ENCODE results near the gene HES5. TPM values are rescaled to one million over a fixed set of nuclear protein-coding genes. Genes with fewer than 3 reads are reported as not detected.
"Not testable (repeated sequence)": the region's sequence is repeated elsewhere in the genome, so short reads cannot be mapped to it uniquely, and the experiment has no call there.

The HES5 gene
- total and polyA plus RNA-seq, 5 donors from 2014 or later: not detected

DNA sequence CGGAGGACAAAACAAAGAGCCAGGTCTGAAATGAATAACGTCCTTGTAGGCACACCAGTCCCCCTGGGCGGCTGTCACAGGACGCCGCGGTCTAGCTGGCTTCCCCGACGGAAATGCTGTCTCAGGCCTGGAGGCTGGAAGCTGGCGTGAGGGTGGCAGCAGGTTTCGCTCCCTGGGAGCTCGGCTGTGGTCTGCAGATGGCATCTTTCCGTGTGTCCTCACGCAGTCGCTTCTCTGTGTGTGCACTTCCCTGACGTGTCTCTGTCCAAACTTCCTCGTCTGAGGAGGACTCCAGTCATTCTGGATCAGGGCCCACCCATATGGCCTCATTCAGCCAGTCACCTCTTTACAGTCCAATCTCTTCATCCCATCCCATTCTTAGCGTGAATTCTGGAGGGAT is 40.3 kb upstream of the HES5 start:
- ATAC-seq (ENCODE audit: low read depth in 2 of 2) (no peak), DNase-seq (no peak)
- peaks cover 0 to 9% (median 7%) of the 10 kb centered on the region in 7 donors for H3K9me3 Mint-ChIP-seq
- Histone ChIP-seq H3K9me3 (ENCODE audit: control insufficient read depth in 2 of 2, low read length in 2 of 2) (peaks cover 0 to 8% of the 10 kb centered on the region in 2 experiments), H3K27me3 (ENCODE audit: control insufficient read depth, insufficient read depth, low read length) (no peaks in the 10 kb centered on the region), H3K36me3 (ENCODE audit: control insufficient read depth, insufficient read depth, low read length) (no peaks in the 10 kb centered on the region), H3K27ac (ENCODE audit: insufficient read depth, low read length, poor library complexity, severe bottlenecking) (no peak overlapping the region), H3K4me3 (ENCODE audit: low read depth, low read length) (no peak overlapping the region), H3K4me1 (ENCODE audit: control insufficient read depth, insufficient read depth, low read length, poor library complexity, severe bottlenecking) (no peaks in the 10 kb centered on the region)
- H3K4me3 Mint-ChIP-seq: no peak overlapping the region
- H3K4me1 Mint-ChIP-seq: peaks cover 0 to 8% (median 3%) of the 10 kb centered on the region in 4 donors
- peaks cover 6% of the 10 kb centered on the region for H3K36me3 Mint-ChIP-seq
- no peaks in the 10 kb centered on the region for H3K27me3 Mint-ChIP-seq
- no peak overlapping the region for H3K27ac Mint-ChIP-seq

DNA sequence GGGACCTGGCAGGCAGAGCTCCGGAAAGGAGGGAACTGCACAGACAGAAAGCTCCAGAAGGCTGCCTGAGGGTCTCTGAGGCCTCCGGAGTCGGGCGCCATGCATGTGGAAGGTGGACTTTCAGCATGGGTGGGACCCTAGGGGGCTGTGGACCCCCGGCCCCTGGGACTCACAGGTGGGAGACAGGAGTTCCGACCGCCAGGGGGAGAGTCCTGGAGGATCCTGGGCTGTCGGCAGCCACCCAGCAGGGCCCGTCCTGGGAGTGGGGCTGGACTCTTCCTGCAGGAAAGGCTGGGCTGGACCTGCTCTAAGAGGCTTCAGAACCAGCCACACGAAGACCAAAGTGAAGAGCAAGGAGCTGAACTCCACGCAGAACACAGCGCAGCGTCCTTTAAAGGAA is 39.6 kb upstream of the HES5 start:
- DNase-seq; ATAC-seq (ENCODE audit: low read depth in 2 of 2); H3K4me1 Mint-ChIP-seq; H3K27me3 ChIP-seq (ENCODE audit: control insufficient read depth, insufficient read depth, low read length); H3K9me3 Mint-ChIP-seq; H3K4me3 ChIP-seq (ENCODE audit: low read depth, low read length); H3K4me1 ChIP-seq (ENCODE audit: control insufficient read depth, insufficient read depth, low read length, poor library complexity, severe bottlenecking); H3K27ac Mint-ChIP-seq; H3K36me3 Mint-ChIP-seq; H3K27me3 Mint-ChIP-seq; H3K27ac ChIP-seq (ENCODE audit: insufficient read depth, low read length, poor library complexity, severe bottlenecking); H3K36me3 ChIP-seq (ENCODE audit: control insufficient read depth, insufficient read depth, low read length); H3K9me3 ChIP-seq (ENCODE audit: control insufficient read depth in 2 of 2, low read length in 2 of 2); H3K4me3 Mint-ChIP-seq: not testable (repeated sequence)

DNA sequence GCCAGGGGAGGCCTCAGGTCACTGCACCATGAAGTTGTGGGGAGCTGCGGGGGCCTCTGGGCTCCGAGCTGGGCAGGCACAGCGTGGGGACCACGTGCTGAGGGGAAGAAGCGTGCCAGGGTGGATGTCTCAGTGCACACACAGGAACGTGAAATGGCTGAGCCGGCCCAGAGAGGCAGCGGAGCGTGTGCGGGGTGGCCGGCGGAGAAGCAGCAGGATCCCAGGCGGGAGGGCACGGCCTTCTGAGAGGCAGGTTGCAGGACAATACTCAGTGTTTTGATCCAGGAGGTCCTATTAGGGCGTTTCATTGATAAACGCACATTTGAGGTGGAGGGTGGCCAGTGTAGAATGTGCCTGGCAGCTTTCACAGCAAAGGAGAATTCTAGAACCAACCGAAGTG is 39.0 kb upstream of the HES5 start:
- peaks cover 0 to 8% (median 2%) of the 10 kb centered on the region in 4 donors for H3K4me1 Mint-ChIP-seq
- H3K4me3 Mint-ChIP-seq: no peak overlapping the region
- H3K36me3 ChIP-seq (ENCODE audit: control insufficient read depth, insufficient read depth, low read length): no peaks in the 10 kb centered on the region
- H3K4me1 ChIP-seq (ENCODE audit: control insufficient read depth, insufficient read depth, low read length, poor library complexity, severe bottlenecking): no peaks in the 10 kb centered on the region
- H3K9me3 Mint-ChIP-seq: peaks cover 0 to 9% (median 7%) of the 10 kb centered on the region in 7 donors
- H3K36me3 Mint-ChIP-seq: peaks cover 6% of the 10 kb centered on the region
- H3K27me3 ChIP-seq (ENCODE audit: control insufficient read depth, insufficient read depth, low read length): no peaks in the 10 kb centered on the region
- H3K9me3 ChIP-seq (ENCODE audit: control insufficient read depth in 2 of 2, low read length in 2 of 2): peaks cover 0 to 8% of the 10 kb centered on the region in 2 experiments
- H3K27ac Mint-ChIP-seq: no peak overlapping the region
- no peak overlapping the region for H3K4me3 ChIP-seq (ENCODE audit: low read depth, low read length)
- ATAC-seq (ENCODE audit: low read depth in 2 of 2) (no peak), DNase-seq (no peak)
- H3K27me3 Mint-ChIP-seq: no peaks in the 10 kb centered on the region
- no peak overlapping the region for H3K27ac ChIP-seq (ENCODE audit: insufficient read depth, low read length, poor library complexity, severe bottlenecking)

DNA sequence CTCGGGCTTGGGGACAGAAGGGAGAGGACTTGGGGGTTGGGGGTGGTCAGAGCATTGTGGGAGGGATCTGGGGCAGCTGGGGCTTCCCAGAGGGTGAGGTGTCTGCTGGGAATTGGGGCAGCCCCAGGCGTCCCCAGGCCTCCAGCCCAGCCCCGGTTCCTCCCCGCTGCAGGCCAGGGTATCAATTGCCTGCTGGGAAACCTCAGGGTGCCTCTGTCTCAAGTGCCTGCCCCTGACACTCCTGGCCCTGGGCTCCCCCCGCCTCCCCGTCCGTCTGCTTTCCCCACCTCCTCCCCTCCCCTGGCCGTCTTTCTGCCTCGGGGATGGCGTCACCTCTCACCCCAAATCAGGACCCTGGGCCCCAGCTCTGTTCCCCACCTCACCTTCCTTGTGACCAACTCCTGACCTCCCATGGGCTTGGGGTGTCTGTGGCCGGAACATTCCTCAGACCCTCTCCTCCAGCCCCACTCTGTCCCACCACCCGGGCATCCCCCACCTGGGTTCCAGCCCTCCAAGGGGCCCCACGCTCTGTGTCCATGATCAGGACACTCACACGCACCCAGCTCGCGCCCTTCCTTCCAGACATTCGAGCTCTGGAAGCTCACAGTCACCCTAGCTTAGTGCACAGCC is 38.2 kb upstream of the HES5 start:
- H3K27ac ChIP-seq (ENCODE audit: insufficient read depth, low read length, poor library complexity, severe bottlenecking); H3K27ac Mint-ChIP-seq; DNase-seq; H3K4me3 ChIP-seq (ENCODE audit: low read depth, low read length); H3K9me3 Mint-ChIP-seq; H3K27me3 Mint-ChIP-seq; H3K36me3 ChIP-seq (ENCODE audit: control insufficient read depth, insufficient read depth, low read length); H3K36me3 Mint-ChIP-seq; H3K4me3 Mint-ChIP-seq; ATAC-seq (ENCODE audit: low read depth in 2 of 2); H3K4me1 ChIP-seq (ENCODE audit: control insufficient read depth, insufficient read depth, low read length, poor library complexity, severe bottlenecking); H3K4me1 Mint-ChIP-seq; H3K9me3 ChIP-seq (ENCODE audit: control insufficient read depth in 2 of 2, low read length in 2 of 2); H3K27me3 ChIP-seq (ENCODE audit: control insufficient read depth, insufficient read depth, low read length): not testable (repeated sequence)

DNA sequence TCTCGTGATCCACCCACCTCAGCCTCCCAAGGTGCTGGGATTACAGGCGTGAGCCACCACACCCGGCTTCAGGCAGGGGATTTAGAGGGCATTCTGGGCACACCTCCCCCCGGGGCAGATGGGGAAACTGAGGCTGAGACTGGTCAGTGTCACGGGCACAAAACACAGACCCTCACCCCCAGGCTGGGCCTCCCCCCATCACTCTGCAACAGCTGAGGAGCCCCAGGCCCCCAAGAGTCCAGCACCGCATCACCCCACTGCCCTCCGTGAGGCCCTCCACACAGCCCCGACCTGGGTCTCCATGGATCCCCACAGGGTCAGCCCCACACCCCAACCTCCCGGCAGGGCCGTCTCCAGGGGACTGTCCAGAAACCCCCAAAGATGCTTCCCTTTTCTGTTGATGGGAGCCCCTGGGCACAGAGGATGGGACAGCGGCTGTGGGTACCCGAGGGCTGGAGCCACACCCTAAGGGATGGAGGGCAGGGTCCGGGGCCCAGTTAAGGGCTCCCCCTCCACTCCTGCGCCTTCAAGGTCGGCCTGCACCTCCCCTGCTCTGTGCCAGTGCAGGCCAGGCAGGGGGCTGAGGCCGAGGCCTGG is 37.1 kb upstream of the HES5 start:
- no peak overlapping the region for H3K4me3 ChIP-seq (ENCODE audit: low read depth, low read length)
- Mint-ChIP-seq H3K36me3 (no peaks in the 10 kb centered on the region), H3K4me3 (no peak overlapping the region), H3K27ac (no peak overlapping the region), H3K9me3 (no peaks in the 10 kb centered on the region), H3K4me1 (peaks cover 0 to 3% (median under 1%) of the 10 kb centered on the region in 4 donors), H3K27me3 (no peaks in the 10 kb centered on the region)
- H3K27me3 ChIP-seq (ENCODE audit: control insufficient read depth, insufficient read depth, low read length): no peaks in the 10 kb centered on the region
- peaks cover 11% of the 10 kb centered on the region for H3K36me3 ChIP-seq (ENCODE audit: control insufficient read depth, insufficient read depth, low read length)
- no peaks in the 10 kb centered on the region for H3K9me3 ChIP-seq (ENCODE audit: control insufficient read depth in 2 of 2, low read length in 2 of 2)
- no peak for ATAC-seq (ENCODE audit: low read depth in 2 of 2)
- DNase-seq: no peak
- no peaks in the 10 kb centered on the region for H3K4me1 ChIP-seq (ENCODE audit: control insufficient read depth, insufficient read depth, low read length, poor library complexity, severe bottlenecking)
- H3K27ac ChIP-seq (ENCODE audit: insufficient read depth, low read length, poor library complexity, severe bottlenecking): no peak overlapping the region

DNA sequence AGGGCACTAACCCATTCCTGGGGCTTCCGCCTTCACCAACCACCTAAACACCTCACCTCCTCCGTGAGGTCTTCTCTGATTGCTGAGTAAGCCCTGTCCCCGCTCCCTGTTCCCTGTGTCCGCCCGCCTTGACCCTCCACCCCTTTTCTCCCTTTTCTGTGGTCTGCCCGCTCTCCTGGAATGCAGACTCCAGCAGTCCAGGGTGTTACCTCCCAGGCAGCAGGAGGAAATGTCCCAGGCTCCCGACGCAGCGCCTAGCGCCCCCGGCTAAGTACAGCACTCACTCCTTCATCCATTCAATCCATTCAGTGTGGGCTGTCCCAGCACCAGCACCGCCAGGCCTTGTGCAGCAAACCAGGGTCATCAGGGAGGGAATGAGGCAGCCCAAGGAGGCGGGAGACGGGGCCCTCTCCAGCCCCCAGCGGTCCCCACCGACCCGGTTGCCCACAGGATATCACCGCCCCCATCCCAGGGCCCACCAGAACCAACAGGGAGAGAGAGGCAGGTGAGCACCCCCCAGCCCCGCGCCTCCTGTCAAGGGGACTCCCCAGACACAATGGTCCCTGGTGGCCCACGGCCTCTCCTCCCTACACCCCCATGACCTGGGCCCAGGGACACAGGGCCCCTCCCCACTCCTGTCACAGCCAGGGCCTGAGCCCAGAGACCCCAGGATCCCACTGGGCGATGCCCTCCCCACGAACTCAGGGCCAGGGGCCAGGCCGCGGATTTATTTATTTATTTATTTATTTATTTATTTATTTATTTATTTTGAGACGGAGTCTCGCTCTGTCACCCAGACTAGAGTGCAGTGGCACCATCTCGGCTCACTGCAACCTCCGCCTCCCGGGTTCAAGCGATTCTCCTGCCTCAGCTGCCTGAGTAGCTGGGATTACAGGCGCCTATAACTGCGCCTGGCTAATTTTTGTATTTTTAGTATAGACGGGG is 36.3 kb upstream of the HES5 start:
- Mint-ChIP-seq H3K27me3 (no peaks in the 10 kb centered on the region), H3K4me1 (peaks cover 0 to 4% (median under 1%) of the 10 kb centered on the region in 4 donors), H3K36me3 (peaks cover under 1% of the 10 kb centered on the region), H3K4me3 (no peak overlapping the region), H3K9me3 (no peaks in the 10 kb centered on the region), H3K27ac (peak overlapping the region in 1 of 3 donors; percentile 14)
- ATAC-seq (ENCODE audit: low read depth in 2 of 2) (no peak), DNase-seq (no peak)
- H3K27me3 ChIP-seq (ENCODE audit: control insufficient read depth, insufficient read depth, low read length): no peaks in the 10 kb centered on the region
- peaks cover 19% of the 10 kb centered on the region for H3K36me3 ChIP-seq (ENCODE audit: control insufficient read depth, insufficient read depth, low read length)
- H3K9me3 ChIP-seq (ENCODE audit: control insufficient read depth in 2 of 2, low read length in 2 of 2): no peaks in the 10 kb centered on the region
- H3K4me1 ChIP-seq (ENCODE audit: control insufficient read depth, insufficient read depth, low read length, poor library complexity, severe bottlenecking): no peaks in the 10 kb centered on the region
- no peak overlapping the region for H3K27ac ChIP-seq (ENCODE audit: insufficient read depth, low read length, poor library complexity, severe bottlenecking)
- no peak overlapping the region for H3K4me3 ChIP-seq (ENCODE audit: low read depth, low read length)

DNA sequence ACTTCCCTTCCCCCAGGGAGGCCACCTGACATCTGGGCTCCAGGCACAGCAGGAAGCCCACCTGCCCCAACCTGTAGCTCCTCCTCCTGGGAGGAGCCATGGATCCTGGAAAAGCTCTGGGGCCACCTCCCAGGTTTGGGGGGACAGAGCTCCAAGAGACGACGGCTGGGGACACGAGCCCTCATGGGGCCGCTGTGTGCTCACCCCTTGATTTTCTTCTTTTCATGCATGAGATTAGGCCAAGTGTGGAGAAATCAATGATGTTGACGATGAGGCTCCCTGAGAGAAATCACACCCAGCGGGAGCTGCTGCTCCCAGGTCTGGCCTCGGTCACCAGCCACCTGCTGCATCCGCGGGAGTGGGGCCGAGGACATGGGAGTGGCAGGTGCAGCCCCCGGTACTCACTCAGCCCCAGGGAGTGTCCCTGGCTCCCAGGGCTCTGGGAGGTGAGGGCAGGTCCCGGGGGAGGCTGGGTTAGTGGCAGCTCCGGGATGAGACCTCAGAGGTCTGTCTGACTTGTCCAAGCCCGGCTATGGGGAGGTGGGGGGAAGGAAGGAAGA is 34.8 kb upstream of the HES5 start:
- H3K4me1 ChIP-seq (ENCODE audit: control insufficient read depth, insufficient read depth, low read length, poor library complexity, severe bottlenecking): peaks cover 6% of the 10 kb centered on the region
- no peak overlapping the region for H3K4me3 Mint-ChIP-seq

More for the DNA sequence above, 34.8 kb upstream of the HES5 start:
- peak overlapping the region in 2 of 3 donors; percentile 71 to 77 for H3K27ac Mint-ChIP-seq
- H3K4me1 Mint-ChIP-seq: peaks cover 0 to 11% (median 1%) of the 10 kb centered on the region in 4 donors
- Histone ChIP-seq H3K9me3 (ENCODE audit: control insufficient read depth in 2 of 2, low read length in 2 of 2) (no peaks in the 10 kb centered on the region), H3K27ac (ENCODE audit: insufficient read depth, low read length, poor library complexity, severe bottlenecking) (no peak overlapping the region), H3K36me3 (ENCODE audit: control insufficient read depth, insufficient read depth, low read length) (peaks cover 26% of the 10 kb centered on the region), H3K27me3 (ENCODE audit: control insufficient read depth, insufficient read depth, low read length) (no peaks in the 10 kb centered on the region), H3K4me3 (ENCODE audit: low read depth, low read length) (no peak overlapping the region)
- H3K27me3 Mint-ChIP-seq: no peaks in the 10 kb centered on the region
- H3K9me3 Mint-ChIP-seq: no peaks in the 10 kb centered on the region
- DNase-seq (no peak), ATAC-seq (ENCODE audit: low read depth in 2 of 2) (no peak)
- peaks cover 4% of the 10 kb centered on the region for H3K36me3 Mint-ChIP-seq

Data from CD4-positive, CD25-positive, alpha-beta regulatory T cell (primary cell).